GM21360 (cell line): ENCODE measurements around the gene NANS.
"Not testable (repeated sequence)": the region's sequence is repeated elsewhere in the genome, so short reads cannot be mapped to it uniquely, and the experiment has no call there.

Source experiments
- ATAC-seq: cut with Tn5 transposase; IDR thresholded peaks from one replicate; pipeline ENCODE4 v1.9.1; 2021; ENCODE audit warnings: mild to moderate bottlenecking, moderate library complexity; ENCODE audit not compliant: unreplicated experiment

NANS gene

DNA sequence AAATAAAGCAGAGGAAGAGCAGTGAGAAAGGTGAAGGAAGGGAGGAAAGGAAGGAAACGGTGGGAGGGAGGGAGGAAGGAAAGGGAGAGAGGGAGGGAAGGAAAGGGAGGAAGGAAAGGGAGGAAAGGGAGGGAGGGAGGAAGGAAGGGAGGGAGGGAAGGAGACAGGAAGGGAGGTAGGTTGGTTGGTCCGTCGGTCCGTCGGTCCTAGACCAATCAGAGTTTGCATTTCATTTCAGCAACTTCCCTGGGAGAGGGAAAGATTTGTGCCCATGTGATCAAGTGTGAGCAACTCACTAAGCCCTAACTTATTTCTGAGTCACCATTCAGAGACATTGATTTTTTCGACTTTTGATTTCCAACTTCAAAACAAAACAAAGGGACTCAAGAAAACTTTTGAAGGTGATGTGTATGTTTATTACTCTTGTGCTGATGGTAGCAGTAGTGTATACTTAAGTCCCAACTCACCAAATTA, 18.8 kb downstream of the NANS start:
- ATAC-seq: no peak

- ATAC-seq: not testable (repeated sequence)
These were observed 20.0 kb downstream of the NANS start for GRCh38 chr9:98076514-98076890.

GRCh38 chr9:98078895-98079294, 22.4 kb downstream of the NANS start:
- no peak for ATAC-seq

DNA sequence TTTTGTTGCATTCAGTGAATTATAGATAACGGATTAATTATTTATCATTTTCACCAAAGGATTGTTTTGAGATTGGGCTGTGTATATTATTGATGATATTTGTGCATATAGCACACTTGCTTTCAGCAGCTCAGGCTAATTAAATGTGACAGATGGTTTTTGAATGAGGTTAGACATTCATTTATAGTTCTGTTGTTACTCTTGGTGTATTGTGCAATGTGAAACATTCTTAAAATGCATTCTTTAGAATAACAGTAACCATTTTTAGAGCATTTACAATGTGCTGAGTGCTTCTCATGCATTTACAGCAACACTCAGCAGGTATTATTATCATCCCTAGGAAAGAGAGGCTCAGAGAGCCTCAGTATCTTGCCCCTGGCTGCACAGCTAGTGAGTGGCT, 23.8 kb downstream of the NANS start:
- no peak for ATAC-seq

DNA sequence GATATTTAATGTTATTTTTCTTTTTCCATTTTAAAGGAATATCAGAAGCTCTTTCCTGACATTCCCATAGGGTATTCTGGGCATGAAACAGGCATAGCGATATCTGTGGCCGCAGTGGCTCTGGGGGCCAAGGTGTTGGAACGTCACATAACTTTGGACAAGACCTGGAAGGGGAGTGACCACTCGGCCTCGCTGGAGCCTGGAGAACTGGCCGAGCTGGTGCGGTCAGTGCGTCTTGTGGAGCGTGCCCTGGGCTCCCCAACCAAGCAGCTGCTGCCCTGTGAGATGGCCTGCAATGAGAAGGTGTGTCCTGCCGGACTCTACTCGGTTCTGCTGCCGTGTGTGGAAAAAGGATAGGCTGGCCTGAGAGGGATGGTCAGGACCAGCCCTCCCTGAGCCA, 24.2 kb downstream of the NANS start:
- ATAC-seq: no peak

GRCh38 chr9:98081477-98082219, 25.1 kb downstream of the NANS start:
- ATAC-seq: no peak

DNA sequence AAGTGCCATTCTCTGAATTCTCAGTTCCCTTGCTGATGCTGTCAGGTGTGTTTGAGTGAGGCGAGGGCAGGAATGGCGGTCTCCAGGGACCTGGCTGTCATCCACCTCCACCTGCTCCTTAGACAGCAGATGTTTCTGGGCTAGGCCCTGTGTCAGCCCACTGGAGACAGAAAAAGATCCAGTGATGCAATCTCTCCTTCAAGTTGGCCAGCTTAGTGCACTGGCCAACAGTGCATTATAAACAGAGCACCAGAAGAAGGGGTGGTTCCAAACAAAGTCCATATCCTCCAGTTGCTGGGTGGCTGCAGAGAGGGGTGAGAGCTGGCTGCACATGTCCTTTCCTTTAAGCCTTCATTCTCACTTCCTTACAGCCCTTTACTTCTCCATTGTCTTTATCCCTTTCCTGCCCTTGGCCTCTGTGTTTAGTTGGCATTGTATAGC, 26.5 kb downstream of the NANS start:
- no peak for ATAC-seq

GRCh38 chr9:98083566-98084183, 27.1 kb downstream of the NANS start:
- no peak for ATAC-seq

DNA sequence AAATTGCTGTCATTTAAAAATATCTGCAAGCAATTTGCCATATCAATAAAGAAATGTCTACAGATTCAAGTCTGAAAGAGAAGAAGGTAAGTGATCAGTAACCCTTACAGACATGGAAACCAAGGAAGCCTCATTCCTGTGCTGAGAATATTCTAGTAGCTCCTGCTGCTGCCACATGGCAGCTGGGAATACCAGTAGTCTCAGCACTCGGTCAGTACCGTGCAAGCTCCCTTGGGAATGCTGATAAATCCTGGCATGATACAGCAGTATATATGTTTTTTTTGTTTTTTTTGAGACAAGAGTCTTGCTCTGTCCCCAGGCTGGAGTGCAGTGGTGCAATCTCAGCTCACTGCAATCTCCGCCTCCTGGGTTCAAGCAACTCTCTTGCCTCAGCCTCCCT, 27.9 kb downstream of the NANS start:
- no peak for ATAC-seq

DNA sequence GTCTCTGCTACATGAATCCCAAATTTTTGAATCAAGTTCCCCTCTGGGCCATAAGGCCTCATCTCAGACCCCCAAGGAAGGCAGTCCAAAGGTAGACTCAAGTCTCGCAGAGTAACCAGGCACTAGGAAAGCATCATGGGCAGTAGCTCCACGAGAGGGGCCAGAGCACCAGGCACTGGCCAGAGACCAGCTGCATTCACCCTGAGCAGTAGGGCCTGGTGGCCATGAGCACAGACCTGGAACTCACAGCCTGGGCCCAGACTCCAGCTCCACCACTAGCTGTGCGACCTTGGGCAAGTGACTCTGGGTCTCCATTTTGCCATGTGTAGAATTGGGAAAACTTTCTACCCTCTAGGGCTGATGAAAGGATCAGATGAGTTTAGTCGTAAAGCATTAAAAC, 28.5 kb downstream of the NANS start:
- ATAC-seq: no peak

DNA sequence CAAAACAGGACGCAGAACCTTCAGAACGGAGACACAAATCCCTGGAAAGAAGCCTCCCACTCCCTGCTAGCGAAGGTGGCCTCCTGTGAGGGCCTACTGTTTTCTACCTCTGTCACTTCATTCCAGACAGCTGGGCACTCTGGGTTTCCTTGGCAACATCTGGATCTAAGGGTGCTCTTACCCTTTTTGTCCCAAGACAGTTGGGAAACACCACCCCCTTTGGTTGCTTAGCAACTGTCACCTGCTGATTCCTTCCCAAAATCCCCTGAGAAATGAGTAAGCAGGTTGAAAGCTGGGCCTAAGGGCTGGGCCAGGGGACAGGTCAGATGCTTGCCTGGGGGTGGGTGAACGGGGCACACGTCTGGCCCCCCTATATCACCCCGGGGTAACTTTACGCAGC, 29.4 kb downstream of the NANS start:
- ATAC-seq: no peak

DNA sequence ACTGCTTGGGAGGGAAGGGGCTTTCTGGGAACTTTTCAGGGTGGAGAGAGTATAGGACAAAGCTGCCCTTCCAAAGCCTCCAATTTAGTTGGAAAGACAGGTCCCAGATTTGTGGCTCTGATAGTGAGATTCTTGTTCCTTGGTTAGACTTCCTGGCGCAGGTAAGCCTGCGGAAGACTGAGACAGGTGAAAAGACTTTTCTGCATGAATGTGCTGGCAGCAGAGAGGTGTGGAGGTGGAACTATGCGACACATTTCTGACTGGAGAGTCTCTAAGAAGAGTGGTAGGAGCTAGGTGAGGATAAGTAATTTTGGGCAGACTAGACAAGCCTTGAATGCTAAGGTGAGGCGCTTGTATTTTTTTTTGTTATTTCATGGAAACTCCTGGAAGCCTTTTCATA, 29.9 kb downstream of the NANS start:
- no peak for ATAC-seq

- no peak for ATAC-seq
These were observed 31.2 kb downstream of the NANS start for GRCh38 chr9:98087420-98088354.

- ATAC-seq: not testable (repeated sequence)
These were observed 34.1 kb downstream of the NANS start for GRCh38 chr9:98090674-98091073.

GRCh38 chr9:98091735-98092612, 35.4 kb downstream of the NANS start:
- no peak for ATAC-seq

- no peak for ATAC-seq
These were observed 36.0 kb downstream of the NANS start for GRCh38 chr9:98092613-98092931.

- no peak for ATAC-seq
These were observed 37.8 kb downstream of the NANS start for GRCh38 chr9:98094316-98094715.

- no peak for ATAC-seq
These were observed 38.3 kb downstream of the NANS start for GRCh38 chr9:98094851-98095250.

DNA sequence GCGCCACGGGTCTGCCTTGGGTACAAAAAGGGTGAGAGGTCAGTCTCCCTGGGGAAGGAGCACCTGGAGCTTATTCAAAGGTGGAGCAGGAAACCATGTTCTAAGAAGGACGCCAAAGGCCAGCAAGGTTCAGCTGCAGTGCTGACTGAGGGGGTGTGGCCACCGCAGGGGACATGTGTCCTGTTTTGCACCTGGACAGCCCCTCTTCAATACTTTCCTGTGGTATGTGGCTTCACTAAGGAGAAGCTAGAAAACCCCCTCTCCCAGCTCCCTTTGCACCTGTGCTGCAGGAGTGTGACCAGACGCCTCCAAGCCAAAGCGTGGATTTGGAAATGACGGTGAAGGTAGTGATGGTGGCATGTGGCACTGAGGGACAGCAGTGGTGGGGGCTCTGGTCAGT, 38.9 kb downstream of the NANS start:
- ATAC-seq: no peak

DNA sequence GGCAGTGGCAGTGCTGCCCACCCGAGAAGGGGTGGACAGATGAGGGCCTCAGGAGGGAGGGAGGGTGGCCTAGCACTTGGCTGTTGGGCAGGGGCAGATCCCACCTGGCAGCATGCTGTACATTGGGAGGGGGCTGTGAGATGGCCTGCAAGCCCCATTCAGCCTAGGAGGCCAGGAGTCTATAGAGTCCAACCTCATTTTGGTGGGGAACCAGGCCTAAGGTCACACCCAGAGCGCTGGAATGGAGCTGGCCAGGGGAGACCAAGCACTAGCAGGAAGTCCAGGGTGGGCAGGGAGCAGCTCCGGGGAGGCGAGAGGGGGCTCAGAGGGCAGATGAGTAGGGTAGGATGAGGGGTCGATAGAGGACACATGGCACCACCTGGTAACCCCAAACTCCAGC, 39.6 kb downstream of the NANS start:
- ATAC-seq: no peak

DNA sequence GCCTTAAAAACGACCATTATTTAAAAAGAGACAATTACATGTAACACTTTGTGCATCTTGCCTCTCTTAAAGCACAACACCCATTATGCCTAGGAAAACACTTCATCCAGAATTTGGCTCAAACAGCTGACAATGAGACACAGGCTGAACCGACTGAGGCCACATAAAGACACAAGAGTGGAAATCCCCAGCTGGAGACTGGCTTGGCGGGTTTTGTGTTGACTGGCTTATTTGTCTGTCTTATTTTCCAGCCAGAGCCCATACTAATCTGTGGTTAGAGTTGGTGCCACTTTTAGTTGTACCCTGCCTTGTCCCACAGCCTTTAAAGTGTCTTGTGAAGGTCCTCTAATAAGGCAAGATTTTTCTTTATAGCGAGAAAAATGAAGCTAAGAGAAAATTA, 41.3 kb downstream of the NANS start:
- no peak for ATAC-seq
